T-helper 17 cell (primary cell): Measurements from ENCODE around the gene FIBCD1. TPM values are rescaled to one million over a fixed set of nuclear protein-coding genes. Genes with fewer than 3 reads are reported as not detected.

Experiments used
- ATAC-seq: fragments of 150-1000 bp; cut with Tn5 transposase; 2 replicates; pipeline ENCODE4 v1.10.0; 2021; ENCODE audit warnings: mild to moderate bottlenecking, moderate library complexity
- DNase-seq, 3 donors: peaks; one replicate each; pipeline versions ENCODE4 v3.0.0 to v3.0.0-alpha.2; 2020 to 2021
- H3K9me3 ChIP-seq: one replicate; pipeline ENCODE4 v1.7.0; 2013; ENCODE audit warnings: low read length, mild to moderate bottlenecking; ENCODE audit not compliant: control insufficient read depth, poor library complexity, severe bottlenecking
- H3K27ac Mint-ChIP-seq: one replicate; pipeline ENCODE4 v1.8.0; 2022; ENCODE audit warnings: mild to moderate bottlenecking, moderate library complexity, mixed read lengths
- H3K27me3 Mint-ChIP-seq: one replicate; pipeline ENCODE4 v1.8.0; 2022; ENCODE audit warnings: mixed read lengths
- H3K36me3 Mint-ChIP-seq: one replicate; pipeline ENCODE4 v1.8.0; 2022; ENCODE audit warnings: low read depth, mixed read lengths
- H3K4me1 Mint-ChIP-seq: one replicate; pipeline ENCODE4 v1.8.0; 2022; ENCODE audit warnings: mild to moderate bottlenecking, mixed read lengths
- H3K4me3 Mint-ChIP-seq: one replicate; pipeline ENCODE4 v1.8.0; 2022; ENCODE audit warnings: mild to moderate bottlenecking, moderate library complexity, mixed read lengths
- total RNA-seq, 4 donors: library from RNA in 2 of 4; stranded (reverse) in 2 of 4; gene quantifications; one replicate each; pipeline ENCODE4 v1.2.3 and lab custom pipeline; 2022 to 2026

FIBCD1 gene
- total RNA-seq, 2 donors from 2014 or later = not detected

GRCh38 chr9:130904070-130905044, 34.7 kb downstream of the FIBCD1 start:
- Mint-ChIP-seq H3K4me3 (no peak overlapping the region), H3K4me1 (no peaks in the 10 kb centered on the region), H3K27ac (no peak overlapping the region), H3K27me3 (peaks cover 19% of the 10 kb centered on the region), H3K36me3 (no peaks in the 10 kb centered on the region)
- DNase-seq (no peak), ATAC-seq (no peak)
- H3K9me3 ChIP-seq = no peaks in the 10 kb centered on the region

GRCh38 chr9:130903194-130904069, 35.6 kb downstream of the FIBCD1 start:
- H3K9me3 ChIP-seq = no peaks in the 10 kb centered on the region
- no peak for ATAC-seq
- Mint-ChIP-seq H3K4me3 (no peak overlapping the region), H3K27me3 (peaks cover 19% of the 10 kb centered on the region), H3K36me3 (no peaks in the 10 kb centered on the region), H3K27ac (no peak overlapping the region), H3K4me1 (no peaks in the 10 kb centered on the region)
- no peak for DNase-seq

- Mint-ChIP-seq H3K36me3 (no peaks in the 10 kb centered on the region), H3K4me3 (no peak overlapping the region), H3K27ac (no peak overlapping the region), H3K4me1 (no peaks in the 10 kb centered on the region), H3K27me3 (peaks cover 19% of the 10 kb centered on the region)
- no peaks in the 10 kb centered on the region for H3K9me3 ChIP-seq
- ATAC-seq (no peak), DNase-seq (no peak)
These were observed 36.6 kb downstream of the FIBCD1 start for GRCh38 chr9:130902204-130903185.

GRCh38 chr9:130901498-130902203, 37.4 kb downstream of the FIBCD1 start:
- H3K27ac Mint-ChIP-seq = no peak overlapping the region
- no peaks in the 10 kb centered on the region for H3K4me1 Mint-ChIP-seq
- peaks cover 19% of the 10 kb centered on the region for H3K27me3 Mint-ChIP-seq
- H3K36me3 Mint-ChIP-seq = no peaks in the 10 kb centered on the region
- DNase-seq (no peak), ATAC-seq (no peak)
- no peak overlapping the region for H3K4me3 Mint-ChIP-seq
- no peaks in the 10 kb centered on the region for H3K9me3 ChIP-seq

GRCh38 chr9:130900701-130901497, 38.1 kb downstream of the FIBCD1 start:
- no peak for DNase-seq
- H3K9me3 ChIP-seq = no peaks in the 10 kb centered on the region
- Mint-ChIP-seq H3K36me3 (no peaks in the 10 kb centered on the region), H3K27me3 (peaks cover 19% of the 10 kb centered on the region), H3K27ac (no peak overlapping the region), H3K4me3 (no peak overlapping the region), H3K4me1 (no peaks in the 10 kb centered on the region)
- ATAC-seq = no peak

- Mint-ChIP-seq H3K27me3 (peaks cover 14% of the 10 kb centered on the region), H3K36me3 (no peaks in the 10 kb centered on the region), H3K4me1 (no peaks in the 10 kb centered on the region), H3K4me3 (no peak overlapping the region), H3K27ac (no peak overlapping the region)
- H3K9me3 ChIP-seq = no peaks in the 10 kb centered on the region
- DNase-seq = no peak
- no peak for ATAC-seq
These were observed 39.8 kb downstream of the FIBCD1 start for GRCh38 chr9:130899051-130899748.

GRCh38 chr9:130898552-130898852, 40.5 kb downstream of the FIBCD1 start:
- Mint-ChIP-seq H3K4me3 (no peak overlapping the region), H3K36me3 (no peaks in the 10 kb centered on the region), H3K4me1 (no peaks in the 10 kb centered on the region), H3K27ac (no peak overlapping the region), H3K27me3 (peaks cover 11% of the 10 kb centered on the region)
- H3K9me3 ChIP-seq = no peaks in the 10 kb centered on the region
- no peak for ATAC-seq
- DNase-seq = no peak

- H3K27me3 Mint-ChIP-seq = peaks cover 9% of the 10 kb centered on the region
- H3K4me1 Mint-ChIP-seq = no peaks in the 10 kb centered on the region
- H3K4me3 Mint-ChIP-seq = no peak overlapping the region
- no peak overlapping the region for H3K27ac Mint-ChIP-seq
- ATAC-seq (no peak), DNase-seq (no peak)
- no peaks in the 10 kb centered on the region for H3K36me3 Mint-ChIP-seq
- H3K9me3 ChIP-seq = no peaks in the 10 kb centered on the region
These were observed 41.0 kb downstream of the FIBCD1 start for GRCh38 chr9:130897848-130898551.

GRCh38 chr9:130897105-130897751, 41.8 kb downstream of the FIBCD1 start:
- H3K27me3 Mint-ChIP-seq = peaks cover 9% of the 10 kb centered on the region
- H3K4me3 Mint-ChIP-seq = no peak overlapping the region
- ATAC-seq (no peak), DNase-seq (no peak)
- H3K36me3 Mint-ChIP-seq = no peaks in the 10 kb centered on the region
- H3K27ac Mint-ChIP-seq = no peak overlapping the region
- H3K9me3 ChIP-seq = no peaks in the 10 kb centered on the region
- H3K4me1 Mint-ChIP-seq = no peaks in the 10 kb centered on the region

GRCh38 chr9:130896233-130897014, 42.6 kb downstream of the FIBCD1 start, which contains the start of gene QRFP:
TSS of gene QRFP (minus strand) at chr9:130896812. CDS start at chr9:130893838, 2,974 bp downstream.
- H3K9me3 ChIP-seq = no peaks in the 10 kb centered on the region
- H3K27ac Mint-ChIP-seq = no peak within 1 kb of the TSS
- peaks cover 9% of the 10 kb centered on the region for H3K27me3 Mint-ChIP-seq
- no peak for ATAC-seq
- no peaks in the 10 kb centered on the region for H3K36me3 Mint-ChIP-seq
- DNase-seq = no peak
- H3K4me1 Mint-ChIP-seq = no peaks in the 10 kb centered on the region
- no peak within 1 kb of the TSS for H3K4me3 Mint-ChIP-seq
